ENCODE measurements around the gene ADGRD1.

The ADGRD1 gene

DNA sequence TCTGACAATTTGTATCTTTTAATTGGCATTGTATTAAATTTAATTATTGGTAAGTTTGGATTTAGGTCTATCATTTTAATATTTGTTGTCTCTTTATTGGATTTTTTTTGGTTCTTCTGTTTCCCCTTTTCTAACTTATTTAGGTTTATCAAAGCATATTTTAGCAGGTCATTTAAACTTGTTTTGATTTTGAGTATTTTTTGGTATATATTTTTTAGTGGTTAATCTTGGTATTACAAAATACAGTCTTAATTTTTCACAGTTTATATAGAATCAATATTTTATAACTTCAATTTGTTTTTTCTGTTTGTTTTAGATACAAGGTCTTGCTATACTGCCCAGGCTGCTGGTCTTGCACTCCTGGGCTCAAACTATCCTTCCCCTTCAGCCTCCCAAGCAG, 15.5 kb upstream of the ADGRD1 start:
- DNase-seq: no peak

DNA sequence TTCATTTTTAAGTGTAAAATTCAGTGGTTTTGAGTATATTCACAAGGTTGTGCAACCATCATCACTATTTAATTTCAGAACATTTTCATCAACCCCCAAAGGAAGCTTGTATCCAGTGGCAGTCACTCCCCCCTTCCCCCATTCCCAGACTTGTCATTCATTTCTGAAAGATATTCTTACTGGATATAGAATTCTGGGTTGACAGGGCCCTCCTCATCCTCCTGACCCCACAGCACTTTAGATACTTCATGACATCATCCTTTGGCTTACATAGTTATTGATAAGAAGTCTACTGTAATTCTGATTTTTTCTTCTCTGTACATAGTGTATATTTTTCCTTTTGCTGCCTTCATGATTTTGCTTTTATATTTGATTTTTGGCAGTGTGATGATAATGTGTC, 8.8 kb upstream of the ADGRD1 start:
- DNase-seq: no peak

DNA sequence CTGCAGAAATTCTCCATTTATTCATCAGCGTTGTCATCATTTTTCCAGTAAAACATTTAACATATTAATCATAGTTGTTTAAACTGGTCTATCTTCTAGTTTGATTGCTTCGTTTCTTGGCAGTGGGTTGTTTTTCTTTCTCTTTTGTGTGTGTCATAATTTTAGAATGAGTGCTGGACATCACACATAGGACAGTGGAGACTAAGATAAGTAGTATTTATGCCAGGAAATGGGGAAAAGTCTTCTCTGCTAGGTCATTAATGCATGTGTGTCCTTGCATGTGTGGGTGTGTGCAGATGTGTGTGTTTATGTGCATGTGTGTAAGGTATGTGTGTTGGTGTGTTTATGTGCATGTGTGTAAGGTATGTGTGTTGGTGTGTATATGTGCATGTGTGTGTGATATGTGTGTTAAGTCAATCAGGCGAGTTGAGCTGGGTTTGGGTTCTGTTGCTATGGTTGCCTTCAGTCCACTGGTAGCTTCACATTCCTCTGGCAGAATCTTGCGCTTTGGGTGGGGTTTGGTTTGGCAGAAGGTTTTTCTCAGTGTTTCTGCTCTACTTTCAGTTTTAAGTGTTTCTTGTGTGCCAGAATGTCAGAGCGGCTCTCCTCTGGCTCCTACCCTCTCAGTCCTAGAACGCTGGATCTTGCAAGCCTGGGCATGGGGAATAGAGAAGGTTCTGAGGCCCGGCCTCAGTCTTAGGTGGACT, 7.8 kb upstream of the ADGRD1 start:
- no peak for DNase-seq

DNA sequence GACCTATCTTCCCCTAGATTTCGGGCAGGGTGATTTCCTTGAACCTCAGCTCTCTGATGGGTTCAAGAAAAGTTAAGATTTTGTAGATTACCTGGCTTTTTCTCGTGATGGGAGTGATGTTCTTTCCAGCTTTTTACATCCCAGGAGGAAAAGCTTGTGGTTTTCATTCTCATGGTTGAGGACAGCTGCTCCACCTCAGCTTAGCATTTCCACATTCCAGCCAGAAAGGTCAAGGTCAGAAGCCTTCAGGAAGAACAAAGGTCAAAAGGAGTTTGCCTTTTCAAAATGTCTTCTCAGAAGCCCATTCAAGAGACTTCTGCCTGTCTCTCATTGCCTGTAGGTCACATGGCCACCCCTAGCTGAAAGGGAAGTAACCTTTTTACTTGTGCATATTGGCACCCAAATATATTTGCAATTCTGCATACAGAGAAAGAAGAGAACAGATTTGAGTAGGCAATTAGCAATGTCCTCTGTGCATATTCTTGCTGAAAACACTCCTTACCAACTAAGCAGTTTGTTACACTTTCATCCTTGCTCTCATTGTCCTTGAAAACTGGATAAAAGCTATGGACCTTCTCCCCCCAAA, 6.6 kb upstream of the ADGRD1 start:
- no peak for DNase-seq

DNA sequence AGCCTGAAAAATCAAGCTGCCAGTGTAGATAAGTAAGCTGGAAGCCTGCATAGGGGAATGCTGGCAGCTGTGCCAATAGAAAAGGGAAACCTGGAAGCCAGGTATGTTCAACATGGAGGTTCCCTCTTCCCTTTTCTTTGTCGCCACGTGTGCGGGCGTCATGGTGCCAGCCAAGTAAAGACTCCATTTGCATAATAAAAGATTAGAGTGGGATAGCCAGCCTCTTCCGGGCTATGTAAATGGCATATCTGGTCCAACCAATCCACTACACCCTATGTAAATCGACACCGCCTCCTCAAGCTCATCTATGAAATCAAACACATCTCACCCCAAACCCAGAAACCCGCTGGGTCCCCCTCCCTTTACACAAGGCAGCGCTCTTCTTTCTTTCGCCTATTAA, 5.6 kb upstream of the ADGRD1 start:
- DNase-seq: no peak

DNA sequence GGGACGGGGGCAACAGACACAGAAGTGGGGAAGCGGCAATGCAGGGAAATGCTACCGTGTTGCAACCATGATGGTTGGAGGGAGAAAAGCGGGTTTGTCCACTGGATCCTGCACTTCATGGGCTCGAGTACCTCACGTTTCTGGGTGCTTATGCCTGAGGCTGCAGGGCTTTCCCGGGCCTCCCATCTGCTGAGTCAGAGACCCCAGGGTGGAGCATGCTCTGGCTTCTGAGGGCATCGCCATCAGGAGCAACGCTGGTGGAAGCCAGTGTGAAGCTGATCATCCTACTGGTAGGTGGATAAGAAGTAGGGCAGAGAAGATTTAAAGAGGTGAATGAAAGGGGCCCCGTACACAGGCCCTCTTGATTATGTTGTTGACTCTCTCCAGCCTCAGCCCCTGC, 5.0 kb upstream of the ADGRD1 start:
- DNase-seq: no peak

DNA sequence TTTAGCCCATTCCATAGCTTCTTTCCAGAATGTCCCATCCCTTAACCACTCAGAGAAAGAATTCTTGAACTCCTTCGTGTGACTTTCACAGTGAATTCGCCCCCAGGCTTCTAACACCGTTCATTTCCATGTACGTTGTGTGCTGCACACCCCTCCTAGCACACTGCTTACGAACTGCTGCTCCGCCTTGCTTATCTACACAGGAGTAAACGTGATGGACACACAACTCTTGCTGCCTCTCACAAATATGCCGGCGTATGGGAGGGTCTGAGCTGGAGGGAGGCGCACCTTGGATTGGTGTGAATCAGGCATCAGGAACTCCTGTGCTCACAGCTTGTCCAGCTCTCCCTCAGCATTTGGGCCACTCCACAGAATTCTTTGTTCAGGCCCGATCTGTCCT, 3.9 kb upstream of the ADGRD1 start:
- no peak for DNase-seq

DNA sequence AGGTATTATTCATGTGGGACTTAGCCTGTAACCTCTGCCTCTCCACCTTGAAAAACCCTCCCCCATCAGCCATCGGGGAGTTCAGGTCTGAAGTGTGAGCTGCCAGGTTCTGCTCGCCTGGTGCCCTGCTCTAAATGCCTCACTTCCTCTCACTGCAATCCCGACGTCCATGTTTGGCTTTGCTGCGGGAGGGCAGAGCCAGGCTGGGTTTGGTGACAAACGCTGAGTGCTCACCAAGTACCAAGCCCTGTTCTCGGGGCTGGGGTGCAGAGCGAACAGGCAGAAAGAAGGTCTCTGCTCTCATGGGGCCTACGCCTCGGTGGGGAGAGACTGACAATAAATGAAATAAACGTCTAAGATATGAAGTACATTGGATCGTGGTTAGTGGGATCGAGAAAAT, 2.1 kb upstream of the ADGRD1 start:
- no peak for DNase-seq

DNA sequence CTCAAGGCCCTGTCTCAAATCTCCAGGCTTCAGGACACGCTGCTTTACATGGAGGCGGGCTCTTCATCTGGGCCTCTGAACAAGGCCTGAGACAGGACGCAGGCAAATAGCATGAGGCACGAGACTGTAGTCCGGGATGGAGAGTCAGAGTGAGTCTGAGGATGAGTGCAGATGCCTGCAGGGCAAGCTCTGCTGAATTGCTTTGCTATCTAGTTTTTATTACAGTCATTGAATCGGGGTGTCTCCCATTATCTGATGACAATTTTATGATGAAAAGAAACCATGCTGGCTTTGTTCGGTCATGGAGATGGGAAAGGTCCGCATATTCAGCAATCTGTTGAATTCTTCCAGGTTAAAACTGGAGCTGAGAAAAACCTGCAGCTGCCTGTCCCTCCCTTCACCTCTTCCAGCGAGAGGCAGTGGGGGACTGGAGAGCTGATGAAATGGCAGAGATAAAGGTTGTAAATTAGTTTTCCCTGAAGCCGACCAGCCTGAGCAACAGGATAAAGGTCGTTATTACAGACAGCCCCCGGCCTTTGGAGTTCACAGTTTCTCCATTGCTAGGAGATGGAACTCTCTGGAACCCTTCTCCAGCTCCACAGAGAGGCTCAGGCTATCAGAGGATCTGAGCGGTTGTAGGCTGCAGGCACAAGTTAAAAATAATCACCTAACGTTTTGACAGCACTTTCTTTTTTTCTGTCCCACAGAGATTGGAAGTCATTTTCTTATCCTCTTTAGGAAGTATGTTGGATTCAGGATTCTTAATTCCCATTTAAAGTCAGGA, 1.3 kb upstream of the ADGRD1 start:
- no peak for DNase-seq

DNA sequence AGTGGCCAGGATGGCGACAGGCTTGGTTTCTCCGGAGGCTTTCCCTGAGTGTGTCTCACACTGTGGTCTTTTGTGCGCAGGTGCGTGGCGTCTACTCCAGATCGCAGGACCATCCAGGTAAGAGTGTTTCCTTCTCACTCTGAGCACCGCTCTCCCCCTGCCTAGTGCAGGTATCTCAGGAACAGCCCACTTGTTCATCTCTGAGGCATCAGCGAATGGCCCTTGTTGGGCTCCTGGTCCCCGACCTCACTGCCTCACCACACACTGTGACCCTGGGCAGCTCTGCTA, 781 bp downstream of the ADGRD1 start:
- DNase-seq: no peak

DNA sequence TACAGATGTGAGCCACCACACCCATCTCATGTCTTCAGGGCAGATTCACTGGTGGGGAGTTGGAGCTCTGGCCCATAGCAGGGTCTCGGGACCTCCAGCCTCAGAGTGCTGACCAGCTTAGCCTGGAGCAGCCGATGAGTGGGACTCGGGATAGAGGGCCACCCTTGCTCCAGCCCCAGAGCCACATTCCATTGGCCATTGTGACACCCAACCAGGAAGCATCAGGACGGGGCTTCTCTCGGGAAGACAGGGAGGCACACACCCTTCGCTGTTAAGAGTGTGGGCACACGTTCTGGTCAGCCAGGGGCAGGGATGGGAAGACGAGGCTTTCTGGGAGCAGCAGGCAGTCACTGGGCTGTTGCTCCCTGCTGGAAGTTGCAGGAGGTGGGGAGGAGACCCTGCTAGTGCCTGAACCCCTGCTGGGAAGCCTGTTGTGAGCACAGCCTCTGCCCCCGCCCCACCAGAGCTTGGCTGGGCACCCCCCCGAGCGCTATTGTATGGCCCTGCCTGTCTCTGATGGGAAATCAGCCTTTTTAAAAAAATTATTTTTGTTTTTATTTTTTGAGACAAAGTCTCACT, 1.6 kb downstream of the ADGRD1 start:
- DNase-seq: no peak

DNA sequence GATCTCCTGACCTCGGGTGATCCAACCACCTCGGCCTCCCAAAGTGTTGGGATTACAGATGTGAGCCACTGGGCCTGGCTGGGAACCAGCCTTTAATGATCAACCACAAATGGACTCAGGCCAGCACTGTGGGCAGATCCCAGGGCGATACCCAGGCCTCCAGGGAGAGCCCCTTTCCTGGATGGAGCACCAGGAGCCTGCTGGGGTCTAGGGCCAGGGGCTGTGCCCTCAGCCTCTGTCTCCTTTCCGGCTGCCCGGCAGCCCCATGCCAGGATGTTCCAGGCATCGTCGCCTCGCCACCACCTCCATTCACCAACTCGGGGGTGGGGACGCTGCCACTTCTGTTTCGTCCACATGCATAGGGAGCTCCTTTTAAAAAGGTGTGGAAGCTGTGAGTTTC, 2.3 kb downstream of the ADGRD1 start:
- no peak for DNase-seq

DNA sequence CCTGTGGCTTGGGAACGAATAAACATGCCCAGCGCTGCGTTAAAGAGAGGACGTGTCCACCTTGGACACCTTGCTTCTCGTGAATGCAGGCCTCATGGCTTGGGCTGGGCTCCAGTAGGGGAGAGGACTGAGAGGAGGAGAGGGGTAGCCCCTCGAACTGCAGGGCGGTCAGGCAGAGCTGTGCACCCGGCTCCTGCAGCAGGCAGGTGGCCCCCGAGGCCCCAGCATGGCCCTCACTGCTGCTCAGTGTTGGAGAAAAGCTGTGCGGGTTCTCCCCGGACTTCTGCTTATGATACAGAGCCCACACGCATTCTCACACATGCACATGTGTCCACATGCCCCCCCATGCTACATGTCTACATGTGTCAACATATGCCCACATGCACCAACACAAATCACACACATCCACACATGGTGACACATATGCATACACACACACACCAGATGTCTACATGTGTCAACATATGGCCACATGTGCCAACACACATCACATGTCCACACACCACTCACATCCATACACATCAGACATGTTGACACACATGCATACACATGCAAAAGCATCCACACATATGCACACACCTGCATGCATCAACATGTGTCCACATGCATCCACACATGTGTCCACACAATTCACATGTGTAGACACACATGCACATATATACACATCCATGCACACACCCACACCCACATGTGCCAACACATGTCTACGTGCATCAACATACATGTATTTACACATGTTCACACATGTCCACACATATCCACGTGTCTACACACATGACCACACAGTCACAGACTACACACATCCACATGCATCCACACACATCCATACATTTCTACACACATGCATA, 3.0 kb downstream of the ADGRD1 start:
- no peak for DNase-seq

DNA sequence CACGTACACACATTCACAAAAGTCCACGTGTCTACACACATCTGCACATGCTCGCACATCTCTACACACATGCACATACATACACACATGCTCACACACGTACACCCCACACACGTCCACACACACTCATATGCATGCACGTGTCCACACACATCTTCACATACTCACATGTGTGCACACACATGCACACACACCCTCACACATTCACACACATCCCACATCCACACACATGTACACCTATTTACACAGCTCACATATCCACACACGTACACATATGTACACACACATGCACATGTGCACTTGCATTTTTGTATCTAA, 3.6 kb downstream of the ADGRD1 start:
- no peak for DNase-seq

DNA sequence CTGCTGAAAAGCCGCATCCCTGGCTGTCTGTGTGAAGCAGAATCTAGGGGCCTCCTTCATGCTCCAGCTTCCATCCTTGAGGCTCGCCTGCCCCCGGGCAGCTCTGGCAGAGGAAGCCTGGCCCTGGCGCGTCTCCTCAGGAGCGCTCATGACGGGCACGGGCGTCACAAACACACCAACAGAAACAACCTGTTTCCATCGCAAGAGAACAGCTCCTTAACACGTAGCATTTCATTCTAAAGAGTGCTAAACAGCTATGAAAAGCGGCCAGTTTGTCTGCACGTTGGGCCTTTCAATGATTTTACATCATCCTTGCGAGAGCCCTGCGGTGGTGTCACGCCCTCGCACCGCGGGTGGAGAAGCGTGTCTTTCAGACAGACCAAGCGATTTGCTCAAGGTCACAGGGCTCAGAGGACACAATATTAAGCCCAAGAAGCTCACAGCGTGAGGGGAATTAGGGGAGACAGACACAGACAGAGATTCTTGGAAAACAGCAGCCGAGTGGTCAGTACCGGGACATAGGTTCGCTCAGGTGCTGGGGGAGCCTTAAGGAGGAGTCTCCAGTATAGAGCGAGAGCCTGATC, 4.9 kb downstream of the ADGRD1 start:
- DNase-seq: no peak

DNA sequence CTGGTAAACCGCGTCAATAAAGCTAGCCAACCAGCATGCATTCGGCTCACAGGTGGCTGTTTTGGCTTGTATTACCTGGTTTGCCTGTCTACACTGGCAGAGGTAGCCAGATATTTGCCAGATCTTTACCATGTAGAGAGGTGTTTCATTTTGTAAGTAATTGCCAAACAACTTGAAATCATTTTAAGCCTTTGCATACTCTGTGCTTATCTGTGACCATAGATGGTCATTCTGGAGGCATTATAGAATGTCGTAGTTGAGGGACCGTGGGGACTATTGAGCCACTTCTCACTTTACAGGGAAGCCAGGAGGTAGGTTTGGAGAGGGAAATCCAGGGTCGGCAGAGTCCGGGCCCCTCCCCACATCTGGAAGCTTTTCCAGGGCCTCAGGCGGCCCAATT, 5.9 kb downstream of the ADGRD1 start:
- DNase-seq: no peak

DNA sequence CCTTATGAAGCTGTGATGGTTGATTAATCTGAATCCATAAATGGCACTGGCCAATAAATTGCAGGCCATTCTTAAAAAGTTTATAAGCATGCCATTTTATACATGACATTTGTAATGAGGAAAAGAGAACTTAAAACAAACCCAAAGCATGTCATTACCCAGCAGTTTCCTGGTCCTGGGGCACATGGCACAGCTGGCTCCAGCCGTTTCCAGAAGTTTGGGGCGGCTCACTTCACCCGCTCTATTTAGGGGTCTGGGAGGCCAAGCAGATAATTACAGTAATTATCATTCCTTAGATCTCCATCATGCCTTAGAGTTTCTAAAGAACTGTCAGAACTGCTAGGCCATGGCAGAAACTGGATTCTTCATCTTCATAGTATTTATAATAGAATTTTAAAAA, 6.4 kb downstream of the ADGRD1 start:
- DNase-seq: no peak

DNA sequence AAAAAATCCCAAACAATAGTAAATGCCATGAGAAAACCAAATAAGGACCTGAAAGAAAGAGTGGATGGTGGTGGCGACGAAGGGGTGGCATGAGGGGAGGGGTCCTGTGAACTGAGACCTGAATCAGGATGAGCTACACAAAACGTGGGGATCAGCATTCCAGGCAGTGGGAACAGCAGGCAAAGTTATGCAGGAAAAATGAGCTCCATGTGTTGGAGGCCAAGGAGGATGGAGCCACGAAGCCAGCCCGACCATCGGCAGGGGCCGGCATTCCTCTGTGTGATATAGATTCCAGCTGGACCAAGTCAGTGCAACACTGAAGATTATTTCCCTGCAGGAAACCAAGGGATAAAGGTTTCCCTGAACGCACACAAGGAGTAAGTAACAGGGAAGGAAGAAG, 7.1 kb downstream of the ADGRD1 start:
- no peak for DNase-seq

DNA sequence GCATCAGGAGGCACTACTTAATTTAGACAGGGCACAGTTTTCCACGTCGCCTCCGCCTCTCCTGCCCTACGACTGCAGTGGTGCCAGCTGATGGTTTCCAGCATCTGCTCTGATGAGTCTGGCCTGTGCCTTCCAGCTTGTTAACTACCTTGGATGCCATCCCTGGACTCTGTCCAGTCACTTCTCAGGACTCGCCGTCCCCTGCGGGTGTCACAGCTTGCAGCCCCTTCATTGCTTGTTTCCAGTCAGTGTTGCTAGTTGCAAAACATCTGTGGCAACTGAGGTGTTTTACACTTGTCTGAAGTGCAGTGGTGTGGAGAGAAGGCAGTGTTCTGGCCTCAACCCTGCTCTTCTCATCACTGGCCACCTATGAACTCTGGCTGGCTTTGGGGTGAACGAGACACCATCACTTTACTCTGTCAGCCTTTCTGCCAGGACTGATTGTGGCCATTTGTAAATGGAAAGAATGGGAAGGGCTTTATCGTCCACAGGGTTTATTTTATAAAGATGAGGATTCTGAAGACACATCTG, 8.3 kb downstream of the ADGRD1 start:
- DNase-seq: no peak

DNA sequence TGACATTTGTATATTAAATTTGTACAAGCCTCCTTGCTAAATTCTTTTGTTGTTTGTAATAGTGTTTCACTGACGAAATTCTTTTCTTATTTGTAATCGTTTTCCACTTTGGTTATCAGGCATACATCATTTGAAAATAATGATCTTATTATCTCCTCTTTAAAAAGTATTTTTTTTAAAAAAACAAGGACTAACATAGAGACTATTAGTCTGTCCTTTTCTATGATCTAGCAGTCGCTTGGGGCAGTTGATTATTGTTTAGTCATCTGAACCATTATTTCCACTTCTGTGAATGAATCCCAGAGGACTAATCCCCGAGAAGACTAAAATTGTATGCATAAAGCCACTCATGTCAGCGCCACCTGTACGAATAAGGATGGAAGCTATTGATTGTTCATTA, 11.5 kb downstream of the ADGRD1 start:
- DNase-seq: no peak

DNA sequence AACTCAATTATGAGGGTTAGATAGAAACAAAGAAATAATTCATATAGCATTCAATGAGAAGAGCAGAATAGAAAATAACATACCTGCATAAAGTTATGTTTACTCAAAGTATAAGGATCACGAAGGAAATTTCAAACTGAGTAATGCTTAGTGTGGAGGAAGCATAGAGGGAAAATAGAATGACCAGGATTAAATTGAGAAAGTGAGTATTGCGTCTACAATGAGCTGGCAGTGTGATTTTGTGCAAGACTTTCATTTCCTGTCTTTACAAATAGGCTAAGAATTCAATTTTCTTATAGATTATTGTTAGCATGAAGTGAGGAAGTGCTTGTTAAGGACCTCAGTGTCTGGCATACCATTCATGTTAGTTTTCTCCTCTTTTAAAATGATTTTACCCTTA, 12.0 kb downstream of the ADGRD1 start:
- DNase-seq: no peak

DNA sequence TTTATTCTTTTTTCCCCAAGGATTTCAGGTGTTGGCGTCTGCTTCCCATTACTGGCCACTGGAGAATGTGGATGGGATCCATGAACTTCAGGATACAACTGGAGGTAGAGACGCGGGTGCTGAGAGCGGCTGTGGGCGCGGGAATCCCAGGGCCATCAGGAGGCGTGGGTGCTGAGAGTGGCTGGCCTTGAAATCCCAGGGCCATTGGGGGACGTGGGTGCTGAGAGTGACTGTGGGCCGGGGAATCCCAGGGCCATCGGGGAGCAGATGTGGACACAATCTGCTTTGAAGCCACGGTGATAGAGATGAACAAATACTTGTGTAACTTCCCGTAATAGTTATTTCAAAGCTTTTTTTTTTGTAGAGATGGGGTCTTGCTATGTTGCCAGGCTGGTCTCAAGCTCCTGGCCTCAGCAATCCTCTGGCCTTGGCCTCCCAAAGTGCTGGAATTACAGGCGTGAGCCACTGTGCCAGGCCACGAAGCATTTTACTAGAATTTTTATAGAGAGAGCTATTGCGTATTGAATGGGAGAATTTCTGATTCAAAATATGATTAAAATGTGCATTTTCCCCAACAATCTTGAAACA, 12.8 kb downstream of the ADGRD1 start:
- DNase-seq: no peak

DNA sequence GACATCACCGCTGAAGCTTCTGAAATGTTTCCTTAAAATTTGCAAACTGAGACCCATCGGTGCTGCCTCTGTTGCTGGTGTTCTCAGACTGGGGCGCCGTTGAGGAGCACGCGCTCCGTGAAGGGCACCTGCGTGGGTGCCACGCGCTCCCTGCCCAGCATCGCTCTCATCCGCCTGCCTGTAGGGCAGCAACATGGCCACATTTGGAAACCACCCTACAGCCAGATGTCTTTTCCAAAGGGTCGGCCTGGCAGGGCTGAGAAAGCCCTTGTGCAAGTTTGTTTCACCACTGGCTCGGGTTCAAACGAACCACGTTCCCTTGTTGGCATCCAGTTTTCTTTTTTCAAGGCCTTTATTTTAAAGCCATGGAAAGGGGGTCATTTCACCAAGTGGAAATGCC, 13.9 kb downstream of the ADGRD1 start:
- DNase-seq: no peak

All from activated effector memory CD4-positive, alpha-beta T cell treated with anti-CD3 and anti-CD28 coated beads, Interleukin-2, amount 50 U/mL, for 16 hours (primary cell).